Naive thymus-derived CD4-positive, alpha-beta T cell (primary cell): ENCODE results near the gene ZCCHC4. TPM values are rescaled to one million over a fixed set of nuclear protein-coding genes. Genes with fewer than 3 reads are reported as not detected.
A peak's percentile ranks its signal among the peaks of the same experiment; 100 is the strongest.

ENCODE experiments used
- ATAC-seq: fragments of 150-1000 bp; cut with Tn5 transposase; 2 replicates; pipeline ENCODE4 v1.10.0; 2021; ENCODE audit warnings: mild to moderate bottlenecking, moderate library complexity
- CTCF ChIA-PET: fragments of 350-600 bp; sonication (Branson Sonifier 250); formaldehyde crosslinking; loops from one replicate; lab custom pipeline; 2021; ENCODE audit warnings: antibody characterized with exemption; lab: Charles Lee
- POLR2A ChIA-PET: fragments of 350-600 bp; sonication (Branson Sonifier 250); formaldehyde crosslinking; loops from one replicate; lab custom pipeline; 2021; ENCODE audit warnings: antibody characterized with exemption, inconsistent platforms; lab: Charles Lee
- DNase-seq, 9 donors: peaks; one replicate each; pipeline versions ENCODE4 v3.0.0 to v3.0.0-alpha.2; 2020 to 2022; ENCODE audit warnings: mixed read lengths in 1 of 9
- H3K27ac ChIP-seq: one replicate; pipeline ENCODE4 v1.7.0; 2013; ENCODE audit warnings: mild to moderate bottlenecking, low read depth, low read length, moderate library complexity
- H3K27me3 ChIP-seq, 2 donors: one replicate each; pipeline ENCODE4 v1.7.0; 2013; ENCODE audit warnings: low read length in 2 of 2, mild to moderate bottlenecking in 2 of 2, moderate library complexity in 2 of 2; ENCODE audit not compliant: control insufficient read depth in 2 of 2, insufficient read depth in 2 of 2
- H3K36me3 ChIP-seq, 3 experiments: 1 replicate in 2 of 3; 2 replicates in 1 of 3; pipeline ENCODE4 v1.7.0; 2013; ENCODE audit warnings: low read length in 3 of 3, mild to moderate bottlenecking in 3 of 3, moderate library complexity in 1 of 3; ENCODE audit not compliant: insufficient read depth in 3 of 3, control insufficient read depth in 2 of 3
- H3K4me1 ChIP-seq, 2 donors: one replicate each; pipeline ENCODE4 v1.7.0; 2013; ENCODE audit warnings: low read length in 2 of 2, mild to moderate bottlenecking in 2 of 2, moderate library complexity in 1 of 2; ENCODE audit not compliant: control insufficient read depth in 2 of 2, insufficient read depth in 2 of 2
- H3K4me3 ChIP-seq: 2 replicates; pipeline ENCODE4 v1.7.0; 2013; ENCODE audit warnings: mild to moderate bottlenecking, low read length
- H3K9me3 ChIP-seq, 3 experiments: 1 replicate in 2 of 3; 2 replicates in 1 of 3; pipeline ENCODE4 v1.7.0; 2013; ENCODE audit warnings: low read length in 3 of 3; ENCODE audit not compliant: control insufficient read depth in 2 of 3
- H3K27ac Mint-ChIP-seq, 9 donors: one replicate each; pipeline ENCODE4 v1.8.0; 2020 to 2022; ENCODE audit warnings: mixed read lengths in 9 of 9, mild to moderate bottlenecking in 8 of 9, moderate library complexity in 5 of 9, inconsistent platforms in 2 of 9
- H3K27me3 Mint-ChIP-seq, 5 donors: one replicate each; pipeline ENCODE4 v1.8.0; 2021 to 2022; ENCODE audit warnings: mixed read lengths in 5 of 5, mild to moderate bottlenecking in 1 of 5
- H3K36me3 Mint-ChIP-seq, 5 donors: one replicate each; pipeline ENCODE4 v1.8.0; 2020 to 2022; ENCODE audit warnings: mixed read lengths in 5 of 5, mild to moderate bottlenecking in 3 of 5, inconsistent platforms in 1 of 5
- H3K4me1 Mint-ChIP-seq, 7 donors: one replicate each; pipeline ENCODE4 v1.8.0; 2020 to 2022; ENCODE audit warnings: mixed read lengths in 7 of 7, mild to moderate bottlenecking in 3 of 7, inconsistent platforms in 1 of 7
- H3K4me3 Mint-ChIP-seq, 10 donors: one replicate each; pipeline ENCODE4 v1.8.0; 2020 to 2022; ENCODE audit warnings: mild to moderate bottlenecking in 10 of 10, mixed read lengths in 10 of 10, moderate library complexity in 6 of 10, inconsistent platforms in 2 of 10
- H3K9me3 Mint-ChIP-seq, 11 donors: one replicate each; pipeline ENCODE4 v1.8.0; 2020 to 2022; ENCODE audit warnings: mixed read lengths in 11 of 11, mild to moderate bottlenecking in 4 of 11, inconsistent platforms in 1 of 11, moderate library complexity in 1 of 11
- intact Hi-C, 2 donors: fragments of 100-400 bp; cut with micrococcal nuclease; formaldehyde crosslinking; loops; one replicate each; pipeline ENCODE4 v1.15.1; 2023
- polyA plus RNA-seq, 2 donors: library from polyadenylated mRNA; unstranded; fragments of 300-500 nt; fragmentation: Illumina TruSeq; gene quantifications; one replicate each; pipeline ENCODE4 v1.2.3, GENCODE V29; 2021
- total RNA-seq, 6 experiments: library from RNA in 5 of 6; stranded (reverse) in 5 of 6; gene quantifications; 1 replicate in 5 of 6; 2 replicates in 1 of 6; pipeline ENCODE4 v1.2.3 and lab custom pipeline; 2021 to 2026

Gene ZCCHC4
- total RNA-seq (10 to 100 TPM in 4 of 5 experiments, 1 to 10 TPM in 1; 9.5 to 15.5 (median 13.6) TPM), polyA plus RNA-seq (10 to 100 TPM in 1 of 2 donors, 1 to 10 TPM in 1; 9.9 to 14.6 TPM), total RNA-seq (lab: John Stamatoyannopoulos, UW) (17.2 reads per million, percentile 47 among the genes with 10 or more reads in this experiment)

GRCh38 chr4:25312496-25313200 lies at the start of gene ZCCHC4:
Gene ZCCHC4 (plus strand): TSS chr4:25312774. CDS start chr4:25312810, 36 bp downstream.
- CTCF ChIA-PET, result interaction anchor here (0.7 to 1.6 kb wide), 16 partner anchors 36 to 1573 kb away, joined by 3 to 12 read pairs (median 3); partner anchors contain the start of gene PI4K2B
- peak within 1 kb of the TSS; percentile 90 to 98 (median 95) for H3K27ac Mint-ChIP-seq
- peak within 1 kb of the TSS; percentile 80 for H3K4me3 ChIP-seq

GRCh38 chr4:25271866-25272265 lies 40.7 kb upstream of the ZCCHC4 start:
- no peaks in the 10 kb centered on the region for H3K4me1 ChIP-seq
- ChIA-PET CTCF (no interaction called here), POLR2A (no interaction called here)
- DNase-seq, result no peak
- H3K36me3 Mint-ChIP-seq, result peaks cover 9 to 34% (median 25%) of the 10 kb centered on the region in 5 donors
- ATAC-seq, result no peak
- no peak overlapping the region for H3K27ac Mint-ChIP-seq
- intact Hi-C loops, result no loop called here
- H3K36me3 ChIP-seq, result peaks cover 0 to 18% (median 5%) of the 10 kb centered on the region in 3 experiments
- peaks cover 0 to 7% (median 0%) of the 10 kb centered on the region in 7 donors for H3K4me1 Mint-ChIP-seq
- no peak overlapping the region for H3K27ac ChIP-seq
- no peak overlapping the region for H3K4me3 ChIP-seq
- no peak overlapping the region for H3K4me3 Mint-ChIP-seq
- H3K9me3 Mint-ChIP-seq, result no peaks in the 10 kb centered on the region
- H3K27me3 Mint-ChIP-seq, result no peaks in the 10 kb centered on the region
- no peaks in the 10 kb centered on the region for H3K9me3 ChIP-seq
- no peaks in the 10 kb centered on the region for H3K27me3 ChIP-seq

More at GRCh38 chr4:25312496-25313200, at the start of gene ZCCHC4:
- Histone ChIP-seq H3K27me3 (no peaks in the 10 kb centered on the region), H3K4me1 (peaks cover 5 to 7% of the 10 kb centered on the region in 2 donors), H3K27ac (peak within 1 kb of the TSS; percentile 71), H3K9me3 (no peaks in the 10 kb centered on the region), H3K36me3 (peaks cover 0 to 5% (median 3%) of the 10 kb centered on the region in 3 experiments)
- Mint-ChIP-seq H3K9me3 (no peaks in the 10 kb centered on the region), H3K36me3 (peaks cover 0 to 13% (median 2%) of the 10 kb centered on the region in 5 donors), H3K4me3 (peak within 1 kb of the TSS; percentile 91 to 100 (median 98)), H3K4me1 (peaks cover 11 to 34% (median 29%) of the 10 kb centered on the region in 7 donors), H3K27me3 (peaks cover 0 to 10% (median 4%) of the 10 kb centered on the region in 5 donors)
- DNase-seq, result peak; percentile 83 to 99 (median 92)
- POLR2A ChIA-PET, result interaction anchor here (0.6 to 3.0 kb wide), 10 partner anchors 56 to 1561 kb away, joined by 3 to 31 read pairs (median 4); partner anchors contain the start of genes DHX15, PI4K2B and SEPSECS
- peak; percentile 100 for ATAC-seq
- intact Hi-C loops, result loop anchor here (1.0 to 2.0 kb wide), 15 partner anchors 9 to 1548 kb away; partner anchors contain the start of genes ANAPC4 (in 2 of the 2), PI4K2B (in 2 of the 2), SEPSECS (in 2 of the 2) and SMIM20 (in 2 of the 2)

- Histone ChIP-seq H3K4me3 (no peak overlapping the region), H3K27ac (no peak overlapping the region), H3K4me1 (no peaks in the 10 kb centered on the region), H3K36me3 (no peaks in the 10 kb centered on the region), H3K27me3 (no peaks in the 10 kb centered on the region), H3K9me3 (no peaks in the 10 kb centered on the region)
- no peak overlapping the region for H3K27ac Mint-ChIP-seq
- ChIA-PET POLR2A (no interaction called here), CTCF (no interaction called here)
- peaks cover 0 to 5% (median 0%) of the 10 kb centered on the region in 11 donors for H3K9me3 Mint-ChIP-seq
- no peak overlapping the region for H3K4me3 Mint-ChIP-seq
- DNase-seq (no peak), ATAC-seq (no peak)
- intact Hi-C loops, result no loop called here
- H3K36me3 Mint-ChIP-seq, result peaks cover 0 to 32% (median 18%) of the 10 kb centered on the region in 5 donors
- H3K27me3 Mint-ChIP-seq, result no peaks in the 10 kb centered on the region
- H3K4me1 Mint-ChIP-seq, result no peaks in the 10 kb centered on the region
Measured at GRCh38 chr4:25280210-25280609, 32.4 kb upstream of the ZCCHC4 start.

GRCh38 chr4:25283948-25284347 lies 28.6 kb upstream of the ZCCHC4 start:
- POLR2A ChIA-PET, result no interaction called here
- H3K9me3 Mint-ChIP-seq, result peaks cover 6 to 23% (median 9%) of the 10 kb centered on the region in 11 donors
- H3K9me3 ChIP-seq, result peaks cover 0 to 4% (median 0%) of the 10 kb centered on the region in 3 experiments
- peaks cover 7 to 25% (median 19%) of the 10 kb centered on the region in 5 donors for H3K36me3 Mint-ChIP-seq
- intact Hi-C loops, result no loop called here
- H3K4me1 Mint-ChIP-seq, result no peaks in the 10 kb centered on the region
- H3K27me3 ChIP-seq, result no peaks in the 10 kb centered on the region
- no peak overlapping the region for H3K4me3 ChIP-seq
- CTCF ChIA-PET, result no interaction called here
- no peak overlapping the region for H3K4me3 Mint-ChIP-seq
- DNase-seq, result no peak
- peaks cover 4 to 9% (median 7%) of the 10 kb centered on the region in 5 donors for H3K27me3 Mint-ChIP-seq
- no peak overlapping the region for H3K27ac ChIP-seq
- ATAC-seq, result no peak
- H3K27ac Mint-ChIP-seq, result no peak overlapping the region
- H3K36me3 ChIP-seq, result no peaks in the 10 kb centered on the region
- no peaks in the 10 kb centered on the region for H3K4me1 ChIP-seq

GRCh38 chr4:25284466-25284865 lies 28.1 kb upstream of the ZCCHC4 start:
- peaks cover 6 to 23% (median 10%) of the 10 kb centered on the region in 11 donors for H3K9me3 Mint-ChIP-seq

GRCh38 chr4:25290490-25291067 lies 22.0 kb upstream of the ZCCHC4 start:
- POLR2A ChIA-PET, result no interaction called here
- H3K4me3 ChIP-seq, result no peak overlapping the region
- peaks cover 0 to 4% (median 0%) of the 10 kb centered on the region in 3 experiments for H3K9me3 ChIP-seq
- H3K4me1 ChIP-seq, result no peaks in the 10 kb centered on the region
- intact Hi-C loops, result no loop called here
- H3K36me3 Mint-ChIP-seq, result peaks cover 7 to 13% (median 12%) of the 10 kb centered on the region in 5 donors
- CTCF ChIA-PET, result no interaction called here
- ATAC-seq (no peak), DNase-seq (no peak)
- H3K27me3 Mint-ChIP-seq, result peaks cover 5 to 9% (median 7%) of the 10 kb centered on the region in 5 donors
- H3K27ac ChIP-seq, result no peak overlapping the region
- no peak overlapping the region for H3K27ac Mint-ChIP-seq
- no peaks in the 10 kb centered on the region for H3K36me3 ChIP-seq
- H3K4me1 Mint-ChIP-seq, result no peaks in the 10 kb centered on the region
- H3K27me3 ChIP-seq, result no peaks in the 10 kb centered on the region
- H3K4me3 Mint-ChIP-seq, result no peak overlapping the region
- peaks cover 6 to 19% (median 11%) of the 10 kb centered on the region in 11 donors for H3K9me3 Mint-ChIP-seq

More at GRCh38 chr4:25284466-25284865, 28.1 kb upstream of the ZCCHC4 start:
- Mint-ChIP-seq H3K4me3 (no peak overlapping the region), H3K36me3 (peaks cover 7 to 26% (median 21%) of the 10 kb centered on the region in 5 donors), H3K4me1 (no peaks in the 10 kb centered on the region), H3K27ac (peak overlapping the region in 1 of 9 donors; percentile 33), H3K27me3 (peaks cover 4 to 9% (median 7%) of the 10 kb centered on the region in 5 donors)
- ATAC-seq (no peak), DNase-seq (no peak)
- intact Hi-C loops, result no loop called here
- Histone ChIP-seq H3K36me3 (no peaks in the 10 kb centered on the region), H3K9me3 (peaks cover 0 to 4% (median 0%) of the 10 kb centered on the region in 3 experiments), H3K4me3 (no peak overlapping the region), H3K27me3 (no peaks in the 10 kb centered on the region), H3K4me1 (no peaks in the 10 kb centered on the region), H3K27ac (no peak overlapping the region)
- ChIA-PET CTCF (no interaction called here), POLR2A (no interaction called here)
